SK-N-SH (cell line): ENCODE measurements around the gene RPS6KA5. TPM values are rescaled to one million over a fixed set of nuclear protein-coding genes. Genes with fewer than 3 reads are reported as not detected.
A peak's percentile ranks its signal among the peaks of the same experiment; 100 is the strongest.

Source experiments
- CTCF ChIA-PET: fragments of 300-600, 350-600 bp; formaldehyde crosslinking; extraction: SDS; loops from one replicate; lab custom pipeline; 2021; lab: Yijun Ruan, JAX
- POLR2A ChIA-PET: fragments of 350-600 bp; sonication (Branson Sonifier 250); formaldehyde crosslinking; extraction: SDS; loops from one replicate; lab custom pipeline; 2020; ENCODE audit warnings: antibody characterized with exemption, inconsistent platforms; lab: Yijun Ruan, JAX
- DNase-seq: peaks from one replicate; pipeline ENCODE4 v3.0.0; 2012
- H2AFZ ChIP-seq: fragments of 200-600 bp; sonication (generic); 2 replicates; pipeline ENCODE4 v1.8.1; 2016; ENCODE audit warnings: antibody characterized with exemption, mild to moderate bottlenecking, low read depth
- H3F3A ChIP-seq: fragments of 200-600 bp; sonication (generic); replicated peaks from 2 replicates; pipeline ENCODE3; 2016; ENCODE audit warnings: antibody characterized with exemption, mild to moderate bottlenecking; ENCODE audit not compliant: insufficient read depth
- H3K27ac ChIP-seq, 2 experiments: fragments of 200-500 bp in 1 of 2; fragments of 200-600 bp in 1 of 2; sonication (Bioruptor generic) in 1 of 2; sonication (generic), shearing (Covaris generic) in 1 of 2; 2 replicates each; pipeline versions ENCODE4 v1.5.1 to v1.6.1; 2014 to 2016; ENCODE audit warnings: low read depth in 2 of 2, inconsistent platforms in 1 of 2, low read length in 1 of 2, mild to moderate bottlenecking in 1 of 2, mixed read lengths in 1 of 2
- H3K27me3 ChIP-seq: fragments of 200-600 bp; sonication (generic), shearing (Covaris generic); 2 replicates; pipeline ENCODE4 v1.6.1; 2016; ENCODE audit warnings: mixed run types; ENCODE audit not compliant: insufficient read depth
- H3K36me3 ChIP-seq, 2 experiments: fragments of 200-500 bp in 1 of 2; fragments of 200-600 bp in 1 of 2; sonication (Bioruptor generic) in 1 of 2; sonication (generic) in 1 of 2; replicated peaks in 1 of 2; 2 replicates each; pipeline versions ENCODE3 to v1.5.1; 2014 to 2016; ENCODE audit warnings: low read length in 1 of 2, mild to moderate bottlenecking in 1 of 2; ENCODE audit not compliant: insufficient read depth in 2 of 2, control insufficient read depth in 1 of 2
- H3K4me1 ChIP-seq, 2 experiments: fragments of 200-500 bp in 1 of 2; fragments of 200-600 bp in 1 of 2; sonication (Bioruptor generic) in 1 of 2; sonication (generic), shearing (Covaris generic) in 1 of 2; 2 replicates each; pipeline versions ENCODE4 v1.5.1 to v1.6.1; 2014 to 2016; ENCODE audit warnings: low read depth in 1 of 2, low read length in 1 of 2, mixed run types in 1 of 2; ENCODE audit not compliant: insufficient read depth in 2 of 2, control insufficient read depth in 1 of 2
- H3K4me2 ChIP-seq: fragments of 200-600 bp; sonication (generic), shearing (Covaris generic); 2 replicates; pipeline ENCODE4 v1.6.1; 2017; ENCODE audit warnings: mixed run types
- H3K4me3 ChIP-seq, 2 experiments: fragments of 200-500 bp in 1 of 2; fragments of 200-600 bp in 1 of 2; sonication (Bioruptor generic) in 1 of 2; sonication (generic), shearing (Covaris generic) in 1 of 2; 2 replicates each; pipeline versions ENCODE4 v1.5.1 to v1.8.1; 2014 to 2016; ENCODE audit warnings: low read depth in 2 of 2, inconsistent platforms in 1 of 2, low read length in 1 of 2, mild to moderate bottlenecking in 1 of 2, mixed read lengths in 1 of 2, moderate library complexity in 1 of 2
- H3K79me2 ChIP-seq: fragments of 200-600 bp; sonication (generic); 2 replicates; pipeline ENCODE4 v1.8.1; 2017; ENCODE audit warnings: mild to moderate bottlenecking; ENCODE audit not compliant: insufficient read depth
- H3K9ac ChIP-seq: fragments of 200-600 bp; sonication (generic); 2 replicates; pipeline ENCODE4 v1.6.1; 2017; ENCODE audit warnings: mixed run types
- H3K9me2 ChIP-seq: fragments of 200-600 bp; sonication (generic); 2 replicates; pipeline ENCODE4 v1.6.1; 2017; ENCODE audit warnings: mixed run types
- H3K9me3 ChIP-seq: fragments of 200-600 bp; sonication (generic); 2 replicates; pipeline ENCODE4 v1.6.1; 2017; ENCODE audit warnings: mixed run types, mild to moderate bottlenecking, moderate library complexity
- H4K20me1 ChIP-seq: fragments of 200-600 bp; sonication (generic); 2 replicates; pipeline ENCODE4 v1.6.1; 2017; ENCODE audit warnings: mild to moderate bottlenecking, mixed run types; ENCODE audit not compliant: insufficient read depth
- CHD2 ChIP-seq: fragments of 150-350 bp; IDR thresholded peaks from 2 replicates; pipeline ENCODE4 v1.6.1; 2018; ENCODE audit warnings: low read length; ENCODE audit not compliant: partially characterized antibody
- ELF1 ChIP-seq: IDR thresholded peaks from 2 replicates; pipeline ENCODE4 v1.4.0; 2012
- FOSL2 ChIP-seq: IDR thresholded peaks from 2 replicates; pipeline ENCODE4 v1.4.0; 2012; ENCODE audit warnings: low read depth, mild to moderate bottlenecking, moderate library complexity, borderline replicate concordance
- FOXJ3 ChIP-seq: sonication (generic); formaldehyde crosslinking; IDR thresholded peaks from 2 replicates; pipeline ENCODE4 v1.5.1; 2020; ENCODE audit warnings: mild to moderate bottlenecking, missing genetic modification reagents
- FOXM1 ChIP-seq: IDR thresholded peaks from 2 replicates; pipeline ENCODE4 v1.4.0; 2012; ENCODE audit warnings: low read depth, mild to moderate bottlenecking
- GABPA ChIP-seq: IDR thresholded peaks from 2 replicates; pipeline ENCODE4 v1.4.0; 2012; ENCODE audit warnings: low read depth, mild to moderate bottlenecking
- JUND ChIP-seq: IDR thresholded peaks from 2 replicates; pipeline ENCODE4 v1.4.0; 2012
- MXI1 ChIP-seq: IDR thresholded peaks from 2 replicates; pipeline ENCODE4 v1.6.1; 2012; ENCODE audit warnings: mild to moderate bottlenecking, low read depth, low read length, improper control_type of control experiment
- NFIC ChIP-seq: IDR thresholded peaks from 2 replicates; pipeline ENCODE4 v1.4.0; 2012; ENCODE audit warnings: borderline replicate concordance
- RAD21 ChIP-seq: IDR thresholded peaks from 2 replicates; pipeline ENCODE4 v1.6.1; 2012; ENCODE audit warnings: mild to moderate bottlenecking, low read length
- RFX5 ChIP-seq: IDR thresholded peaks from 2 replicates; pipeline ENCODE4 v1.6.1; 2012; ENCODE audit warnings: mild to moderate bottlenecking, improper control_type of control experiment, low read length
- SIN3A ChIP-seq: IDR thresholded peaks from 2 replicates; pipeline ENCODE4 v1.6.1; 2012; ENCODE audit warnings: low read depth, mild to moderate bottlenecking, low read length, moderate library complexity, borderline replicate concordance
- TAF1 ChIP-seq: IDR thresholded peaks from 2 replicates; pipeline ENCODE4 v1.6.1; 2012; ENCODE audit warnings: low read depth, mild to moderate bottlenecking, low read length, moderate library complexity, borderline replicate concordance
- TCF12 ChIP-seq: IDR thresholded peaks from 2 replicates; pipeline ENCODE4 v1.4.0; 2012
- TEAD4 ChIP-seq: IDR thresholded peaks from 2 replicates; pipeline ENCODE4 v1.4.0; 2012; ENCODE audit warnings: mild to moderate bottlenecking, borderline replicate concordance; ENCODE audit not compliant: insufficient read depth
- WGBS: methylation state at CpG from one replicate; pipeline ENCODE4 v1.1.6; 2017; ENCODE audit warnings: low lambda C conversion rate; 5-methylcytosine and 5-hydroxymethylcytosine counted together
- polyA plus RNA-seq, 3 experiments: library from polyadenylated mRNA; depleted of rRNA; stranded (reverse); fragments of >200 nt; gene quantifications; 2 replicates each; pipeline ENCODE4 v1.2.3, GENCODE V29; 2012
- TF ChIP-seq, protein P1 (sequence below): fragments of 200-600 bp; sonication (generic); IDR thresholded peaks from 2 replicates; pipeline ENCODE4 v1.6.1; 2017; ENCODE audit warnings: antibody characterized with exemption, mild to moderate bottlenecking, moderate library complexity
- TF ChIP-seq, protein P2 (sequence below): fragments of 150-350 bp; IDR thresholded peaks from 2 replicates; pipeline ENCODE4 v1.6.1; 2017; ENCODE audit warnings: antibody characterized with exemption, low read length, low read depth, borderline replicate concordance
- TF ChIP-seq, protein P3 (sequence below): IDR thresholded peaks from 2 replicates; pipeline ENCODE4 v1.6.1; 2012; ENCODE audit warnings: mild to moderate bottlenecking, low read depth, low read length, moderate library complexity
- TF ChIP-seq, protein P4 (sequence below): IDR thresholded peaks from 2 replicates; pipeline ENCODE4 v1.4.0; 2012; ENCODE audit warnings: low read depth, borderline replicate concordance

The RPS6KA5 gene
- polyA plus RNA-seq, 1 of the 3 experiments (the other 2 are of a cell fraction): 0.67 TPM

DNA sequence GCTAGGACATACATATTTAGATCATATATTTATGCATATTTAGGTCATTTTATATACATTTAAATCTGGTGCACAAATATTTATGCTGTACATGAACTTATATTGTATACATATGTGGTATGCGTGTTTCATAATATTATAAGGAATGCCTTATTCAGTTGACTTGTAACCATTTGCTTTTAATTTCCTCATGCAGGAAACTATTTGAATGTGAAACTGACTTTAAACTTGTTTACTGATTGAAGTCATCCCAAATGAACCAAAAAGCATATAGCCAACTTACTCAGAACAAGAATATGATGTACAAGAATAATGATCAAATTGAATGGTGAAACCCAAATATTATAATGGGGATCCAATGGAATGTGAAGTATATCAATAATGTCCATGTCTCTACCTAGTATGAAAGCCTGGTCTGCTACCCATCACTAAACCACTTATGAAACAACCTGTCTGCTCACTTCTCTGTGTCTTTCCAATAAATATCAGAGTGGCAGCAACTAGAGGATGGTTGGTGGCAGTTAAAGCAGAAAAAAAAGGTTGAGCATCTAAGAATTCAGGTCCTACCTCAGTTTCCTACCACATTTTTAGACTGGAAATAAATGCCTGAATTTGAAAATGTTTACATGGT lies 38.3 kb downstream of the RPS6KA5 start:
- POLR2A ChIA-PET: no interaction called here
- H3K27ac ChIP-seq: no peak overlapping the region
- TF ChIP-seq TEAD4 (no peak), NFIC (no peak), FOXJ3 (CRISPR knock-in tag) (no peak), MXI1 (no peak), FOSL2 (no peak), RAD21 (no peak), FOXM1 (no peak), JUND (no peak)
- TF ChIP-seq, protein P1, sequence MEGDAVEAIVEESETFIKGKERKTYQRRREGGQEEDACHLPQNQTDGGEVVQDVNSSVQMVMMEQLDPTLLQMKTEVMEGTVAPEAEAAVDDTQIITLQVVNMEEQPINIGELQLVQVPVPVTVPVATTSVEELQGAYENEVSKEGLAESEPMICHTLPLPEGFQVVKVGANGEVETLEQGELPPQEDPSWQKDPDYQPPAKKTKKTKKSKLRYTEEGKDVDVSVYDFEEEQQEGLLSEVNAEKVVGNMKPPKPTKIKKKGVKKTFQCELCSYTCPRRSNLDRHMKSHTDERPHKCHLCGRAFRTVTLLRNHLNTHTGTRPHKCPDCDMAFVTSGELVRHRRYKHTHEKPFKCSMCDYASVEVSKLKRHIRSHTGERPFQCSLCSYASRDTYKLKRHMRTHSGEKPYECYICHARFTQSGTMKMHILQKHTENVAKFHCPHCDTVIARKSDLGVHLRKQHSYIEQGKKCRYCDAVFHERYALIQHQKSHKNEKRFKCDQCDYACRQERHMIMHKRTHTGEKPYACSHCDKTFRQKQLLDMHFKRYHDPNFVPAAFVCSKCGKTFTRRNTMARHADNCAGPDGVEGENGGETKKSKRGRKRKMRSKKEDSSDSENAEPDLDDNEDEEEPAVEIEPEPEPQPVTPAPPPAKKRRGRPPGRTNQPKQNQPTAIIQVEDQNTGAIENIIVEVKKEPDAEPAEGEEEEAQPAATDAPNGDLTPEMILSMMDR: no peak
- TF ChIP-seq, protein P2, sequence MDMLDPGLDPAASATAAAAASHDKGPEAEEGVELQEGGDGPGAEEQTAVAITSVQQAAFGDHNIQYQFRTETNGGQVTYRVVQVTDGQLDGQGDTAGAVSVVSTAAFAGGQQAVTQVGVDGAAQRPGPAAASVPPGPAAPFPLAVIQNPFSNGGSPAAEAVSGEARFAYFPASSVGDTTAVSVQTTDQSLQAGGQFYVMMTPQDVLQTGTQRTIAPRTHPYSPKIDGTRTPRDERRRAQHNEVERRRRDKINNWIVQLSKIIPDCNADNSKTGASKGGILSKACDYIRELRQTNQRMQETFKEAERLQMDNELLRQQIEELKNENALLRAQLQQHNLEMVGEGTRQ: no peak
- TF ChIP-seq, all 33 proteins: peak for 0
- Histone ChIP-seq H3K9ac (no peak overlapping the region), H3K4me1 (no peaks in the 10 kb centered on the region), H3K9me2 (no peaks in the 10 kb centered on the region), H3K9me3 (no peaks in the 10 kb centered on the region), H3K4me3 (no peak overlapping the region), H2AFZ (no peak overlapping the region), H3K4me2 (0 out of 2 replicates have a peak overlapping the region, but pooled peaks have one; percentile 6), H3K79me2 (no peaks in the 10 kb centered on the region), H3F3A (no peaks in the 10 kb centered on the region), H4K20me1 (no peaks in the 10 kb centered on the region), H3K27me3 (no peaks in the 10 kb centered on the region), H3K36me3 (no peaks in the 10 kb centered on the region)
- CTCF ChIA-PET: no interaction called here
- no peak for DNase-seq
- 94% methylated on average over 1 of the region's 1 CpG for WGBS

DNA sequence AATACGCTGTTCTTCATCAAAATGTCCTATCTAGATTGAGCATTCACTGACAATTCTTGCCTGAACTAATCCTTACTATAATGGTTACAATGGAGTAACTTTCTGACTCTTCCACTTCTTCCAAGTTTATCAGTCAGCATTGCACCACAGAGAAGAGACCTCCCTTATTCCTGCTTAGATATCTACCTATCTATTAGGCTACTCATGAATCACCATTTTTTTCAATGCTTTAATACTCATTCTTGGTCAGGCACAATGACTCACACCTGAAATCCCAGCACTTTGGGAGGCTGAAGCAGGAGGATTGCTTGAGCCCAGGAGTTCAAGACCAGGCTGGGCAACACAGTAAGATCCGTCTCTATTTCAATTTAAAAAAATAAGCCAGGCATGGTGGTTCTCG lies 39.3 kb downstream of the RPS6KA5 start:
- no peak overlapping the region for H3K27ac ChIP-seq
- DNase-seq: no peak
- H3F3A ChIP-seq: no peaks in the 10 kb centered on the region
- no peaks in the 10 kb centered on the region for H3K9me2 ChIP-seq
- H3K27me3 ChIP-seq: no peaks in the 10 kb centered on the region
- no peaks in the 10 kb centered on the region for H3K4me1 ChIP-seq
- H3K4me3 ChIP-seq: no peak overlapping the region
- no peaks in the 10 kb centered on the region for H3K9me3 ChIP-seq
- H3K36me3 ChIP-seq: no peaks in the 10 kb centered on the region
- H3K9ac ChIP-seq: no peak overlapping the region
- 92% methylated on average over 3 of the region's 3 CpGs for WGBS
- ChIA-PET CTCF (no interaction called here), POLR2A (no interaction called here)
- H3K79me2 ChIP-seq: no peaks in the 10 kb centered on the region
- H2AFZ ChIP-seq: no peak overlapping the region
- H4K20me1 ChIP-seq: no peaks in the 10 kb centered on the region
- H3K4me2 ChIP-seq: no peak overlapping the region
- TF ChIP-seq, protein P3, sequence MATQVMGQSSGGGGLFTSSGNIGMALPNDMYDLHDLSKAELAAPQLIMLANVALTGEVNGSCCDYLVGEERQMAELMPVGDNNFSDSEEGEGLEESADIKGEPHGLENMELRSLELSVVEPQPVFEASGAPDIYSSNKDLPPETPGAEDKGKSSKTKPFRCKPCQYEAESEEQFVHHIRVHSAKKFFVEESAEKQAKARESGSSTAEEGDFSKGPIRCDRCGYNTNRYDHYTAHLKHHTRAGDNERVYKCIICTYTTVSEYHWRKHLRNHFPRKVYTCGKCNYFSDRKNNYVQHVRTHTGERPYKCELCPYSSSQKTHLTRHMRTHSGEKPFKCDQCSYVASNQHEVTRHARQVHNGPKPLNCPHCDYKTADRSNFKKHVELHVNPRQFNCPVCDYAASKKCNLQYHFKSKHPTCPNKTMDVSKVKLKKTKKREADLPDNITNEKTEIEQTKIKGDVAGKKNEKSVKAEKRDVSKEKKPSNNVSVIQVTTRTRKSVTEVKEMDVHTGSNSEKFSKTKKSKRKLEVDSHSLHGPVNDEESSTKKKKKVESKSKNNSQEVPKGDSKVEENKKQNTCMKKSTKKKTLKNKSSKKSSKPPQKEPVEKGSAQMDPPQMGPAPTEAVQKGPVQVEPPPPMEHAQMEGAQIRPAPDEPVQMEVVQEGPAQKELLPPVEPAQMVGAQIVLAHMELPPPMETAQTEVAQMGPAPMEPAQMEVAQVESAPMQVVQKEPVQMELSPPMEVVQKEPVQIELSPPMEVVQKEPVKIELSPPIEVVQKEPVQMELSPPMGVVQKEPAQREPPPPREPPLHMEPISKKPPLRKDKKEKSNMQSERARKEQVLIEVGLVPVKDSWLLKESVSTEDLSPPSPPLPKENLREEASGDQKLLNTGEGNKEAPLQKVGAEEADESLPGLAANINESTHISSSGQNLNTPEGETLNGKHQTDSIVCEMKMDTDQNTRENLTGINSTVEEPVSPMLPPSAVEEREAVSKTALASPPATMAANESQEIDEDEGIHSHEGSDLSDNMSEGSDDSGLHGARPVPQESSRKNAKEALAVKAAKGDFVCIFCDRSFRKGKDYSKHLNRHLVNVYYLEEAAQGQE: no peak
- TF ChIP-seq RFX5 (no peak), ELF1 (no peak), TAF1 (no peak), CHD2 (no peak), GABPA (no peak), SIN3A (no peak), TCF12 (no peak)
- TF ChIP-seq, protein P4, sequence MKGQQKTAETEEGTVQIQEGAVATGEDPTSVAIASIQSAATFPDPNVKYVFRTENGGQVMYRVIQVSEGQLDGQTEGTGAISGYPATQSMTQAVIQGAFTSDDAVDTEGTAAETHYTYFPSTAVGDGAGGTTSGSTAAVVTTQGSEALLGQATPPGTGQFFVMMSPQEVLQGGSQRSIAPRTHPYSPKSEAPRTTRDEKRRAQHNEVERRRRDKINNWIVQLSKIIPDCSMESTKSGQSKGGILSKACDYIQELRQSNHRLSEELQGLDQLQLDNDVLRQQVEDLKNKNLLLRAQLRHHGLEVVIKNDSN: no peak
- TF ChIP-seq, protein P1: no peak
